Ishikawa (cell line): ENCODE data around the gene STPG3.

Experiments
- CREB1 ChIP-seq: IDR thresholded peaks from 2 replicates; pipeline ENCODE4 v1.6.1; 2012; ENCODE audit warnings: low read depth
- TAF1 ChIP-seq: IDR thresholded peaks from 2 replicates; pipeline ENCODE4 v1.6.1; 2012; ENCODE audit warnings: low read depth, mild to moderate bottlenecking
- YY1 ChIP-seq: IDR thresholded peaks from 2 replicates; pipeline ENCODE4 v1.6.1; 2012; ENCODE audit warnings: low read depth
- ZBTB7A ChIP-seq: IDR thresholded peaks from 2 replicates; pipeline ENCODE4 v1.6.1; 2012; ENCODE audit warnings: low read depth
- TF ChIP-seq, protein P1 (sequence below): IDR thresholded peaks from 2 replicates; pipeline ENCODE4 v1.6.1; 2012
- TF ChIP-seq, protein P2 (sequence below): IDR thresholded peaks from 2 replicates; pipeline ENCODE4 v1.6.1; 2012
- TF ChIP-seq, protein P3 (sequence below): IDR thresholded peaks from 2 replicates; pipeline ENCODE4 v1.6.1; 2012; ENCODE audit warnings: low read depth, mild to moderate bottlenecking

DNA sequence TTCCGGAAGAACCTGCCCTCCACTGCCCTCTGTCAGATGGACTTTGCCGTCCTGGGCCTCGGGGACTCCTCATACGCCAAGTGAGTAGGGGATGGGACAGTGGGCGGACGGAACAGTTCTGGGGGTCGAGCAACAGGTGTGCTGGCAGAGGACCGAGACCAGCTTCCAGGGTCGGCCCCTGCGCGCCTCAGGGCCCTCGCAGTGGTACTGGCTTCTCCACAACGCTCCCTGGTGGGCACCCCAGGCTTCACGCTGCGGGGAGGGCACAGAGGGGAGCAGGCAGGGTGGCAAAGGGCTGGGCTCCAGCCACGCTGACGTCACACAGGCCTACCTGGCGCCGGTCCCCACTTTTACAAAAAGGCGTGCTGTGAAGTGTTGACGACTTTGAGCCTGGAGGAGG is 38.6 kb upstream of the STPG3 start:
- TF ChIP-seq YY1 (no peak), ZBTB7A (no peak), TAF1 (no peak), CREB1 (no peak)
- TF ChIP-seq, protein P1, sequence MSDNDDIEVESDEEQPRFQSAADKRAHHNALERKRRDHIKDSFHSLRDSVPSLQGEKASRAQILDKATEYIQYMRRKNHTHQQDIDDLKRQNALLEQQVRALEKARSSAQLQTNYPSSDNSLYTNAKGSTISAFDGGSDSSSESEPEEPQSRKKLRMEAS: no peak
- TF ChIP-seq, protein P2, sequence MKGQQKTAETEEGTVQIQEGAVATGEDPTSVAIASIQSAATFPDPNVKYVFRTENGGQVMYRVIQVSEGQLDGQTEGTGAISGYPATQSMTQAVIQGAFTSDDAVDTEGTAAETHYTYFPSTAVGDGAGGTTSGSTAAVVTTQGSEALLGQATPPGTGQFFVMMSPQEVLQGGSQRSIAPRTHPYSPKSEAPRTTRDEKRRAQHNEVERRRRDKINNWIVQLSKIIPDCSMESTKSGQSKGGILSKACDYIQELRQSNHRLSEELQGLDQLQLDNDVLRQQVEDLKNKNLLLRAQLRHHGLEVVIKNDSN: no peak
- TF ChIP-seq, protein P3, sequence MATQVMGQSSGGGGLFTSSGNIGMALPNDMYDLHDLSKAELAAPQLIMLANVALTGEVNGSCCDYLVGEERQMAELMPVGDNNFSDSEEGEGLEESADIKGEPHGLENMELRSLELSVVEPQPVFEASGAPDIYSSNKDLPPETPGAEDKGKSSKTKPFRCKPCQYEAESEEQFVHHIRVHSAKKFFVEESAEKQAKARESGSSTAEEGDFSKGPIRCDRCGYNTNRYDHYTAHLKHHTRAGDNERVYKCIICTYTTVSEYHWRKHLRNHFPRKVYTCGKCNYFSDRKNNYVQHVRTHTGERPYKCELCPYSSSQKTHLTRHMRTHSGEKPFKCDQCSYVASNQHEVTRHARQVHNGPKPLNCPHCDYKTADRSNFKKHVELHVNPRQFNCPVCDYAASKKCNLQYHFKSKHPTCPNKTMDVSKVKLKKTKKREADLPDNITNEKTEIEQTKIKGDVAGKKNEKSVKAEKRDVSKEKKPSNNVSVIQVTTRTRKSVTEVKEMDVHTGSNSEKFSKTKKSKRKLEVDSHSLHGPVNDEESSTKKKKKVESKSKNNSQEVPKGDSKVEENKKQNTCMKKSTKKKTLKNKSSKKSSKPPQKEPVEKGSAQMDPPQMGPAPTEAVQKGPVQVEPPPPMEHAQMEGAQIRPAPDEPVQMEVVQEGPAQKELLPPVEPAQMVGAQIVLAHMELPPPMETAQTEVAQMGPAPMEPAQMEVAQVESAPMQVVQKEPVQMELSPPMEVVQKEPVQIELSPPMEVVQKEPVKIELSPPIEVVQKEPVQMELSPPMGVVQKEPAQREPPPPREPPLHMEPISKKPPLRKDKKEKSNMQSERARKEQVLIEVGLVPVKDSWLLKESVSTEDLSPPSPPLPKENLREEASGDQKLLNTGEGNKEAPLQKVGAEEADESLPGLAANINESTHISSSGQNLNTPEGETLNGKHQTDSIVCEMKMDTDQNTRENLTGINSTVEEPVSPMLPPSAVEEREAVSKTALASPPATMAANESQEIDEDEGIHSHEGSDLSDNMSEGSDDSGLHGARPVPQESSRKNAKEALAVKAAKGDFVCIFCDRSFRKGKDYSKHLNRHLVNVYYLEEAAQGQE: no peak
